Hematopoietic multipotent progenitor cell treated with erythropoietin and hydrocortisone succinate and interleukin-3 and kit ligand, for 4 days (in vitro differentiated cells): ENCODE measurements around the gene PYGO1.
"Not testable (repeated sequence)": the region's sequence is repeated elsewhere in the genome, so short reads cannot be mapped to it uniquely, and the experiment has no call there.

Experiments
- DNase-seq: peaks from one replicate; pipeline ENCODE4 v3.0.0-alpha.2; 2015

Gene PYGO1

DNA sequence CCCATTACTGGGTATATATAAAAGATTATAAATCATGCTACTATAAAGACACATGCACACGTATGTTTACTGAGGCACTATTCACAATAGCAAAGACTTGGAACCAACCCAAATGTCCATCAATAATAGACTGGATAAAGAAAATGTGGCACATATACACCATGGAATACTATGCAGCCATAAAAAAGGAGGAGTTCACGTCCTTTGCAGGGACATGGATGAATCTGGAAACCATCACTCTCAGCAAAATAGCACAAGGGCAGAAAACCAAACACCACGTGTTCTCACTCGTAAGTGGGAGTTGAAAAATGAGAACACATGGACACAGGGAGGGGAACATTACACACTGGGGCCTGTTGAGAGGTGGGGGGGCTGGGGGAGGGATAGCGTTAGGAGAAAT, 82.7 kb downstream of the PYGO1 start:
- DNase-seq: not testable (repeated sequence)

DNA sequence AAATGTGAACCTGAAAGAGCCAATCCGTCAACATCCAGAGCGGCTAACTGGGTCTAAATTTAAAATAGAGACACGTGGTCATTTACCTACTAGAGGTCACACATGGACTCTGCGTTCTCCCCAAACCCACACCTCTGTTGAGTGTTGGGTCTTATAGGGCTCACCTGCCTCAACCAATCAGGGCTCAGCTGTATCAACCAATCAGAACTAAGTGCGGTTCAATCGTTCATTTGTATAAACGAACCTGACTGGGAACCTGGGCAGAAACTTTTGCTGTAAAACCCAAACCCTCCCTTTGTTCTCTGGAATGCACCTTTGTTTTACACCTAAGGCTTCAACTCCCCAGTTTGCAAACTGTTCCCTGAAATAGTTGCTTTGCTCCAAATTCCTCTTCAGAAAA, 89.0 kb downstream of the PYGO1 start:
- no peak for DNase-seq

DNA sequence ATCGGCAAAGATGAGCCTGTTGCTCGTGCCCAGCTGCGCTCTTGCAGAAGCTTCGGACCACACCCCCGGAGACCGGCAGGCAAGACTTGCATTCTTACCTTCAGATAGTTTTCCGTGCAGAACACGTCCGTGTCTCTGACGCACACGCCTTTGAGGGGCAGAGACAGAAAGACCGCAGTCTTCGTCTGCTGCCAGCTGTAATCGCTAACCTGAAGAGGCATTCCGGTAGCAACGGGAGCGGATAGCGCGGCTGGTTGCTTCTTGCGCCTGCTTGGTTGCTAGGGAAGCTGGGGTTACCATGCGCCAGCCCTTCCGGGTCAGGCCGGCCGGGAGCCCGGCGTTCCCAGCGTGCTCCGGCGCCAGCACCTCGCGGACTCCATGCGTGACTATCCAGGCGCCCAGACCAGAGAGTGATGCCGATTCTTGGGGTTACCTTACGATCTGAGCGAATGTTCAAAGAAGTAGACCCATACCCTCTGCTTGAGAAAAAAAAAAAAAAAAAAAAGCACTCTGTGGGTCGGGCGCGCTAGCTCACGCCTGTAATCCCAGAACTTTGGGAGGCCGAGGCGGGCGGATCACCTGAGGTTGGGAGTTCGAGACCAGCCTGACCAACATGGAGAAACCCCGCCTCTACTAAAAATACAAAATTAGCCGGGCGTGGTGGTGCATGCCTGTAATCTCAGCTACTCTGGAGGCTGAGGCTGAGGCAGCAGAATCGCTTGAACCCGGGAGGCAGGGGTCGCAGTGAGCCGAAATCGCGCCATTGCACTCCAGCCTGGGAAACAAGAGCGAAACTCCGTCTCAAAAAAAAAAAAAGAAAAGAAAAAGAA, 89.8 kb downstream of the PYGO1 start:
- DNase-seq: peak; percentile 95

DNA sequence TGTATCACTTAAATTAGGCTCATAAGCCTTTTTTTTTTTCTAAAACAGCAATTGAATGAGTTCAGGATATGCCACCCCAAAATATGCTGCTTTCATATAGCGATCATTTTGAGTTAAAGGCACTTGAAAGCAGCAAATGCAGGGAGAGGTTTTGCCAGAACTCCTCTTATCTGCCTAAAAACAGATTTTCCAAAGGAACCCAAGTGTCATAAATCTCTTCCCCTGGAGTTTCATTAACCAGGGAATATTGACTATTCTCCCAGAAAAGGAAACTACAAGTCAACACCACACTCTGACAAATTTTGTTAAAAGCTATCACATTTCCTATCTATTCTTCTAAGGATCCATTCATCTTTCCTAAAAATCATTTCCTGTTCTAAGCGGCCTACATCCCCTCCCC, 91.4 kb downstream of the PYGO1 start:
- DNase-seq: no peak

DNA sequence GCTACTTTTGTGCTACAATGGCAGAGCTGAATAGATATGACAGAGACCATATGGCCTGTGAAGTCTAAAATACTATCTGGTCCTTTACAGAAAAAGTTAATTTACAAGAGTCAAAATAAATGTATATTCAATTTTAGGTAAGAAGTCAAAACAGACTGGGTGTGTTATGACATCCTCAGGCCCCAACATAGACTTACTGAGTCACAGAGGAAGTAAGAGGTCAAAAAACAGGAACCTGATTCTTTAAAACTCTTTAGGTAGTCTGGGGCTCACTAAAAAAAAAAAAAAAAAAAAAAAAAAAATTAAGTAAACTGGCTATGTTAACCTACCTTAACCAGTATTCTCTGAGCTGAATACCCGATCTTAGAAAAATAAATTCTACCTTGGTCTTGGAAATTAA, 93.2 kb downstream of the PYGO1 start:
- DNase-seq: peak; percentile 75

DNA sequence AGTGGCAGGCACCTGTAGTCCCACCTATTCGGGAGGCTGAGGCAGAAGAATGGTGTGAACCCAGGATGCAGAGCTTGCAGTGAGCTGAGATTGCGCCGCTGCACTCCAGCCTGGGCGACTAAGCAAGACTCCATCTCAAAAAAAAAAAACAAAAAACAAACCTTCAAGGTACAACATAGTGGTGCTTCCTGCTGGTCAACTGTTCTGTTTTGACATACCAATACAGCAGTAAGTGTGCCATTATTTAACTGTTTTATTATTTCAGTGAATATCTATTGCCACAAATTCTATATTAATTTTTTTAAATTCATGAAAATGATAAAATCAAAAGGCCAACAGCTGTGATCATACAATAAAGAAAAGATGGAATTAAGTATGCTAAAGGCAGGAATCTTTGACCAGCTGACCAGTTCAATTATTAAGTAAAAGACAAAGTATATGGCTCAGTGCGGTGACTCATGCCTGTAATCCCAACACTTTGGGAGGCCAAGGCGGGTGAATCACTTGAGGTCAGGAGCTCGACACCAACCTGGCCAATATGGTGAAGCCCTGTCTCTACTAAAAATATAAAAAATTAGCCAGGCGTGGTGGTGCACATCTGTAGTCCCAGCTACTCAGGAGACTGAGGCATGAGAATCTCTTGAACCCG, 99.1 kb downstream of the PYGO1 start:
- DNase-seq: not testable (repeated sequence)
